BJ (cell line): ENCODE results near the gene TAF4B. TPM values are rescaled to one million over a fixed set of nuclear protein-coding genes. Genes with fewer than 3 reads are reported as not detected.

Source experiments
- CTCF ChIA-PET: fragments of 350-600 bp; formaldehyde crosslinking; extraction: SDS; loops from one replicate; lab custom pipeline; 2021; ENCODE audit warnings: antibody characterized with exemption, inconsistent platforms; lab: Yijun Ruan, JAX
- POLR2A ChIA-PET: fragments of 300-600 bp; sonication (Branson Sonifier 250); formaldehyde crosslinking; extraction: SDS; loops from one replicate; lab custom pipeline; 2021; ENCODE audit warnings: antibody characterized with exemption; lab: Charles Lee
- DNase-seq: peaks from one replicate; pipeline ENCODE4 v3.0.0-alpha.2; 2011; ENCODE audit warnings: low read depth
- H3K27me3 ChIP-seq: 2 replicates; pipeline ENCODE4 v1.6.0; 2011; ENCODE audit warnings: low read length; ENCODE audit not compliant: control insufficient read depth, insufficient read depth
- H3K36me3 ChIP-seq: 2 replicates; pipeline ENCODE4 v1.5.1; 2011; ENCODE audit warnings: low read length; ENCODE audit not compliant: control insufficient read depth, insufficient read depth
- H3K4me3 ChIP-seq: 2 replicates; pipeline ENCODE4 v1.5.1; 2011; ENCODE audit warnings: low read depth, mild to moderate bottlenecking, control low read depth, low read length
- CTCF ChIP-seq: IDR thresholded peaks from 2 replicates; pipeline ENCODE4 v1.5.1; 2011; ENCODE audit warnings: low read depth, mild to moderate bottlenecking, control low read depth, inconsistent platforms, low read length, moderate library complexity; ENCODE audit not compliant: insufficient read depth
- polyA plus RNA-seq: library from polyadenylated mRNA; depleted of rRNA; stranded (reverse); fragments of >200 nt; gene quantifications from 2 replicates; pipeline ENCODE4 v1.2.3, GENCODE V29; 2011

The TAF4B gene
- polyA plus RNA-seq, 1 experiment: 1.1 TPM

- ChIA-PET CTCF (interaction anchor here (1.0 kb wide), 1 partner anchor 131 kb away, joined by 3 read pairs; the partner anchor contains the start of gene KCTD1), POLR2A (no interaction called here)
- Histone ChIP-seq H3K4me3 (no peak overlapping the region), H3K27me3 (peaks cover 1% of the 10 kb centered on the region; the same call in 1 of the 2 replicates), H3K36me3 (no peaks in the 10 kb centered on the region)
- no peak for DNase-seq
- TF ChIP-seq CTCF: no peak
Measured at GRCh38 chr18:26417190-26417589, 190.9 kb downstream of the TAF4B start.

- Histone ChIP-seq H3K27me3 (peaks cover 2% of the 10 kb centered on the region; the same call in 1 of the 2 replicates), H3K36me3 (no peaks in the 10 kb centered on the region), H3K4me3 (no peak overlapping the region)
- no peak for DNase-seq
- ChIA-PET CTCF (no interaction called here), POLR2A (no interaction called here)
- TF ChIP-seq CTCF: no peak
Measured at GRCh38 chr18:26418225-26418624, 192.0 kb downstream of the TAF4B start.

- Histone ChIP-seq H3K36me3 (no peaks in the 10 kb centered on the region), H3K27me3 (peaks cover 2% of the 10 kb centered on the region; the same call in 1 of the 2 replicates), H3K4me3 (no peak overlapping the region)
- no peak for TF ChIP-seq CTCF
- ChIA-PET CTCF (interaction anchor here (1.0 kb wide), 1 partner anchor 30 kb away, joined by 3 read pairs; no protein-coding TSS in a partner anchor), POLR2A (no interaction called here)
- DNase-seq: no peak
Measured at GRCh38 chr18:26419746-26420145, 193.5 kb downstream of the TAF4B start.

DNA sequence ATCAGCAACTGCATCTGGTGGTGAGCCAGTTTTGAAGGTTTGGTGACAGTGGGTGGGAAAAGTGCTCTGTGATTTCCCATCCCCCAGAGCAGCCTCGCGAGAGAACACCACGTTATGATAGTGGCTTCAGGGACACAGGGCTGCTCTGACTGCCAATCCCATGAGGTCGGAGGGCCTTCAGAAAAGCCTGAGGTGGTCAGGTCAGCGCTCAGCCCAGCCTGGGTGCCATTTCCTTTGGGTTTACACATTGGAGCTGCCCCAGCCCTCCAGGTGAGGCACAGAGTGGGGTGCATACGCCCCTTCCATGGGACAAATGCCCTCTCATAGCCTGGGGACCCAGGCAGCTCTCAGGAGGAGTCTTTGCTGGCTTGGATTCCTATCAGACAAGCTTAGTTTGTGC, 195.3 kb downstream of the TAF4B start:
- ChIA-PET CTCF (interaction anchor here (1.4 kb wide), 1 partner anchor 16 kb away, joined by 3 read pairs; no protein-coding TSS in a partner anchor), POLR2A (no interaction called here)
- DNase-seq: no peak
- no peak for TF ChIP-seq CTCF
- Histone ChIP-seq H3K27me3 (peaks cover 2% of the 10 kb centered on the region; the same call in 1 of the 2 replicates), H3K4me3 (no peak overlapping the region), H3K36me3 (no peaks in the 10 kb centered on the region)

DNA sequence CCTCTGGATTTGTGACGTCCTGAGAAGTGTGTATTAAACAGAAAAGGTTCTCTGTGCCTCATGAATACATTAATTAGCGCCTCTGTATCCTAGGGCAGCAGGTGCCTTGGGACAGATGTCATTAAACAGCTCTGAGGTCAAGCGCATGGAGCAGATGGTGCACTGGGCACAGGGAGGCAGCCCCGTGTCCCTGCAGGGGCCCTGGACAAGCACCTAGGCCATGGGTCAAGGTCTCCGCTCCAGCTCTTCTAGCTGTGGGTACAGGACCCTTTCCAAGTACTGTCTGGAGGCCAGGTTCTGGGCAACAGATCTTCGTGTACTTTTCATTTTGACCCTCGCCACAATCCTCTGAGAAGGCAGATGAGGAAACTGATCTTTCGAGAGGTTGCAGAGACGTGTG, 195.7 kb downstream of the TAF4B start:
- no peak overlapping the region for H3K4me3 ChIP-seq
- ChIA-PET CTCF (interaction anchor here (1.4 kb wide), 1 partner anchor 16 kb away, joined by 3 read pairs; no protein-coding TSS in a partner anchor), POLR2A (no interaction called here)
- H3K36me3 ChIP-seq: no peaks in the 10 kb centered on the region
- TF ChIP-seq CTCF: no peak
- DNase-seq: no peak
- H3K27me3 ChIP-seq: peaks cover 2% of the 10 kb centered on the region; the same call in 1 of the 2 replicates
